Testis (tissue), 2 donors: ENCODE measurements around the gene EPHB1.

Source experiments
- POLR2A ChIP-seq: fragments of 450-650 bp; IDR thresholded peaks from one replicate; pipeline ENCODE4 v1.6.1; 2017; ENCODE audit warnings: antibody characterized with exemption, mild to moderate bottlenecking, moderate library complexity
- TF ChIP-seq, protein P1 (sequence below), 3 experiments: fragments of 450-650 bp in 2 of 3; fragments of 200-600 bp in 1 of 3; sonication (generic) in 1 of 3; IDR thresholded peaks; one replicate each; pipeline ENCODE4 v1.5.1; 2016 to 2019; ENCODE audit warnings: antibody characterized with exemption in 3 of 3, mild to moderate bottlenecking in 2 of 3, moderate library complexity in 1 of 3

DNA sequence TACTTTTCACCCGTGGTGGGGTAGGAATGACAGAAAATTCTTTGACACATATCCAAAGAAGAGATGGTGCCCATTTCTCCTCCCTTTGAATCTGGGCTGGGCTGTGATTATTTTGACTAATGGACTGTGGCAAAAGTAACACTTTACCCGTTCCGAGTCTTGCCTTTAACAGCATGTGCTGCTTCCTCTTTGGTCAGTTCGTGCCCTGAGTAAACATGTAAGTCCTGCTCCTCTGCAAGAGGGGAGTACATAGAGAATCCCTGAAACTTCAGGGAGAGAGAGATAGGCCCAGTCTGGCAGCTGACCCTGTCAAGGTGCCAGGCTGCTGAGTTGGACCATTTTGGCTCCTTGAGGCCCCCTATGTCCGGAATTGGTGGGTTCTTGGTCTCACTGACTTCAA, 243.1 kb downstream of the EPHB1 start:
- TF ChIP-seq, protein P1, sequence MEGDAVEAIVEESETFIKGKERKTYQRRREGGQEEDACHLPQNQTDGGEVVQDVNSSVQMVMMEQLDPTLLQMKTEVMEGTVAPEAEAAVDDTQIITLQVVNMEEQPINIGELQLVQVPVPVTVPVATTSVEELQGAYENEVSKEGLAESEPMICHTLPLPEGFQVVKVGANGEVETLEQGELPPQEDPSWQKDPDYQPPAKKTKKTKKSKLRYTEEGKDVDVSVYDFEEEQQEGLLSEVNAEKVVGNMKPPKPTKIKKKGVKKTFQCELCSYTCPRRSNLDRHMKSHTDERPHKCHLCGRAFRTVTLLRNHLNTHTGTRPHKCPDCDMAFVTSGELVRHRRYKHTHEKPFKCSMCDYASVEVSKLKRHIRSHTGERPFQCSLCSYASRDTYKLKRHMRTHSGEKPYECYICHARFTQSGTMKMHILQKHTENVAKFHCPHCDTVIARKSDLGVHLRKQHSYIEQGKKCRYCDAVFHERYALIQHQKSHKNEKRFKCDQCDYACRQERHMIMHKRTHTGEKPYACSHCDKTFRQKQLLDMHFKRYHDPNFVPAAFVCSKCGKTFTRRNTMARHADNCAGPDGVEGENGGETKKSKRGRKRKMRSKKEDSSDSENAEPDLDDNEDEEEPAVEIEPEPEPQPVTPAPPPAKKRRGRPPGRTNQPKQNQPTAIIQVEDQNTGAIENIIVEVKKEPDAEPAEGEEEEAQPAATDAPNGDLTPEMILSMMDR (IDR thresholded peaks at IDR 0.05) = no peak
- no peak for TF ChIP-seq POLR2A
